ENCODE results near the gene CEL.
"Not testable (repeated sequence)": the region's sequence is repeated elsewhere in the genome, so short reads cannot be mapped to it uniquely, and the experiment has no call there.

The CEL gene

DNA sequence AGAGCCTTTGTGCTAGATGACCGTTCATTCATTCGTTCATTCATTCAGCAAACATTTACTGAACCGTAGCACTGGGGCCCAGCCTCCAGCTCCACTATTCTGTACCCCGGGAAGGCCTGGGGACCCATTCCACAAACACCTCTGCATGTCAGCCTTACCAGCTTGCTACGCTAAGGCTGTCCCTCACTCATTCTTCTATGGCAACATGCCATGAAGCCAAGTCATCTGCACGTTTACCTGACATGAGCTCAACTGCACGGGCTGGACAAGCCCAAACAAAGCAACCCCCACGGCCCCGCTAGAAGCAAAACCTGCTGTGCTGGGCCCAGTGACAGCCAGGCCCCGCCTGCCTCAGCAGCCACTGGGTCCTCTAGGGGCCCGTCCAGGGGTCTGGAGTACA, 6.0 kb downstream of the CEL start:
- Mint-ChIP-seq H3K4me3 (no peak overlapping the region), H3K36me3 (ENCODE audit: low read depth) (peaks cover 15% of the 10 kb centered on the region), H3K27ac (no peak overlapping the region), H3K4me1 (no peaks in the 10 kb centered on the region), H3K27me3 (ENCODE audit: low read depth) (no peaks in the 10 kb centered on the region), H3K9me3 (no peaks in the 10 kb centered on the region)
- TF ChIP-seq, protein P1, sequence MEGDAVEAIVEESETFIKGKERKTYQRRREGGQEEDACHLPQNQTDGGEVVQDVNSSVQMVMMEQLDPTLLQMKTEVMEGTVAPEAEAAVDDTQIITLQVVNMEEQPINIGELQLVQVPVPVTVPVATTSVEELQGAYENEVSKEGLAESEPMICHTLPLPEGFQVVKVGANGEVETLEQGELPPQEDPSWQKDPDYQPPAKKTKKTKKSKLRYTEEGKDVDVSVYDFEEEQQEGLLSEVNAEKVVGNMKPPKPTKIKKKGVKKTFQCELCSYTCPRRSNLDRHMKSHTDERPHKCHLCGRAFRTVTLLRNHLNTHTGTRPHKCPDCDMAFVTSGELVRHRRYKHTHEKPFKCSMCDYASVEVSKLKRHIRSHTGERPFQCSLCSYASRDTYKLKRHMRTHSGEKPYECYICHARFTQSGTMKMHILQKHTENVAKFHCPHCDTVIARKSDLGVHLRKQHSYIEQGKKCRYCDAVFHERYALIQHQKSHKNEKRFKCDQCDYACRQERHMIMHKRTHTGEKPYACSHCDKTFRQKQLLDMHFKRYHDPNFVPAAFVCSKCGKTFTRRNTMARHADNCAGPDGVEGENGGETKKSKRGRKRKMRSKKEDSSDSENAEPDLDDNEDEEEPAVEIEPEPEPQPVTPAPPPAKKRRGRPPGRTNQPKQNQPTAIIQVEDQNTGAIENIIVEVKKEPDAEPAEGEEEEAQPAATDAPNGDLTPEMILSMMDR (IDR thresholded peaks at IDR 0.05; ENCODE audit: unreplicated experiment in 3 of 3), result no peak

DNA sequence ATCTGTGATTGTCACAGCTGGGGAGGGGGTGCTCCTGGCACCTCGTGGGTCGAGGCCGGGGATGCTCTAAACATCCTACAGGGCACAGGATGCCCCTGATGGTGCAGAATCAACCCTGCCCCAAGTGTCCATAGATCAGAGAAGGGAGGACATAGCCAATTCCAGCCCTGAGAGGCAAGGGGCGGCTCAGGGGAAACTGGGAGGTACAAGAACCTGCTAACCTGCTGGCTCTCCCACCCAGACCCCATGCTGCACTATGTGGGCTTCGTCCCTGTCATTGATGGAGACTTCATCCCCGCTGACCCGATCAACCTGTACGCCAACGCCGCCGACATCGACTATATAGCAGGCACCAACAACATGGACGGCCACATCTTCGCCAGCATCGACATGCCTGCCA, 6.7 kb downstream of the CEL start:
- not testable (repeated sequence) for H3K9me3 Mint-ChIP-seq; H3K4me3 Mint-ChIP-seq; H3K27ac Mint-ChIP-seq; H3K27me3 Mint-ChIP-seq (ENCODE audit: low read depth); H3K4me1 Mint-ChIP-seq
- H3K36me3 Mint-ChIP-seq (ENCODE audit: low read depth), result peaks cover 15% of the 10 kb centered on the region

DNA sequence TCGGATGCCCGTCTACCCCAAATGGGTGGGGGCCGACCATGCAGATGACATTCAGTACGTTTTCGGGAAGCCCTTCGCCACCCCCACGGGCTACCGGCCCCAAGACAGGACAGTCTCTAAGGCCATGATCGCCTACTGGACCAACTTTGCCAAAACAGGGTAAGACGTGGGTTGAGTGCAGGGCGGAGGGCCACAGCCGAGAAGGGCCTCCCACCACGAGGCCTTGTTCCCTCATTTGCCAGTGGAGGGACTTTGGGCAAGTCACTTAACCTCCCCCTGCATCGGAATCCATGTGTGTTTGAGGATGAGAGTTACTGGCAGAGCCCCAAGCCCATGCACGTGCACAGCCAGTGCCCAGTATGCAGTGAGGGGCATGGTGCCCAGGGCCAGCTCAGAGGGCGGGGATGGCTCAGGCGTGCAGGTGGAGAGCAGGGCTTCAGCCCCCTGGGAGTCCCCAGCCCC, 8.8 kb downstream of the CEL start:
- H3K9me3 Mint-ChIP-seq; H3K4me1 Mint-ChIP-seq; H3K4me3 Mint-ChIP-seq; H3K27me3 Mint-ChIP-seq (ENCODE audit: low read depth); H3K27ac Mint-ChIP-seq: not testable (repeated sequence)
- H3K36me3 Mint-ChIP-seq (ENCODE audit: low read depth), result peaks cover 15% of the 10 kb centered on the region

DNA sequence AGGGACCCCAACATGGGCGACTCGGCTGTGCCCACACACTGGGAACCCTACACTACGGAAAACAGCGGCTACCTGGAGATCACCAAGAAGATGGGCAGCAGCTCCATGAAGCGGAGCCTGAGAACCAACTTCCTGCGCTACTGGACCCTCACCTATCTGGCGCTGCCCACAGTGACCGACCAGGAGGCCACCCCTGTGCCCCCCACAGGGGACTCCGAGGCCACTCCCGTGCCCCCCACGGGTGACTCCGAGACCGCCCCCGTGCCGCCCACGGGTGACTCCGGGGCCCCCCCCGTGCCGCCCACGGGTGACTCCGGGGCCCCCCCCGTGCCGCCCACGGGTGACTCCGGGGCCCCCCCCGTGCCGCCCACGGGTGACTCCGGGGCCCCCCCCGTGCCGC, 9.2 kb downstream of the CEL start:
- not testable (repeated sequence) for H3K9me3 Mint-ChIP-seq; H3K4me3 Mint-ChIP-seq; H3K27me3 Mint-ChIP-seq (ENCODE audit: low read depth); H3K27ac Mint-ChIP-seq
- Mint-ChIP-seq H3K36me3 (ENCODE audit: low read depth) (peaks cover 15% of the 10 kb centered on the region), H3K4me1 (peaks cover 13% of the 10 kb centered on the region)

DNA sequence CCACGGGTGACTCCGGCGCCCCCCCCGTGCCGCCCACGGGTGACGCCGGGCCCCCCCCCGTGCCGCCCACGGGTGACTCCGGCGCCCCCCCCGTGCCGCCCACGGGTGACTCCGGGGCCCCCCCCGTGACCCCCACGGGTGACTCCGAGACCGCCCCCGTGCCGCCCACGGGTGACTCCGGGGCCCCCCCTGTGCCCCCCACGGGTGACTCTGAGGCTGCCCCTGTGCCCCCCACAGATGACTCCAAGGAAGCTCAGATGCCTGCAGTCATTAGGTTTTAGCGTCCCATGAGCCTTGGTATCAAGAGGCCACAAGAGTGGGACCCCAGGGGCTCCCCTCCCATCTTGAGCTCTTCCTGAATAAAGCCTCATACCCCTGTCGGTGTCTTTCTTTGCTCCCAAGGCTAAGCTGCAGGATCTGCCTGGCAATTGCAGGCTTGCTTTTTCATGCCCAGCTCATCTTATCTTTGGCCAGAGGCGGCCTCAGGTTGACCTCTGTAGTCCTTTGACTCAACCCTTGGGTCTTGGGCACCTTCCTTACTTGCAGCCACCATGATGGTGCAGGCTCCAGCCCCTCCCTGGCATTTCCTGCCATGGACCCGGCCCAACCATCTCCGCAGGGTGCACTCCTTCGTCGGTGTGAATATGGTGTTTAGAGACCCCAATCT, 9.8 kb downstream of the CEL start:
- H3K4me1 Mint-ChIP-seq, result peaks cover 19% of the 10 kb centered on the region
- H3K36me3 Mint-ChIP-seq (ENCODE audit: low read depth), result peaks cover 15% of the 10 kb centered on the region
- H3K27me3 Mint-ChIP-seq (ENCODE audit: low read depth), result no peaks in the 10 kb centered on the region
- no peak overlapping the region for H3K4me3 Mint-ChIP-seq
- H3K27ac Mint-ChIP-seq, result no peak overlapping the region
- H3K9me3 Mint-ChIP-seq, result no peaks in the 10 kb centered on the region
- TF ChIP-seq, protein P1 (IDR thresholded peaks at IDR 0.05; ENCODE audit: unreplicated experiment in 3 of 3), result no peak

DNA sequence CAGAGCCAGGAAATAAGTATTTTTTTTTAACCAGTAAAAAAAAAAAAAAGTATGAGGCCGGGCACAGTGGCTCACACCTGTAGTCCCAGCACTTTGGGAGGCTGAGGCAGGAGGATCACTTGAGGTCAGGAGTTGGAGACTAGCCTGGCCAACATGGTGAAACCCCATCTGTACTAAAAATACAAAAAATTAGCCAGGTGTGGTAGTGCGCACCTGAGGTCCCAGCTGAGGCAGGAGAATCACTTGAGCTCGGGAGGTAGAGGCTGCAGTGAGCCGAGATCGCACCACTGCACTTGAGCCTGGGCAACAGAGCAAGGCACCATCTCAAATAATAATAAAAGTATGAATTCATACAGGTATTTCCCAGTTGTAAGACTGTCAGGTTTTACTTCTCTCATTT, 10.4 kb downstream of the CEL start:
- H3K27ac Mint-ChIP-seq; H3K9me3 Mint-ChIP-seq; H3K27me3 Mint-ChIP-seq (ENCODE audit: low read depth); H3K4me3 Mint-ChIP-seq: not testable (repeated sequence)
- Mint-ChIP-seq H3K36me3 (ENCODE audit: low read depth) (peaks cover 15% of the 10 kb centered on the region), H3K4me1 (peaks cover 25% of the 10 kb centered on the region)

DNA sequence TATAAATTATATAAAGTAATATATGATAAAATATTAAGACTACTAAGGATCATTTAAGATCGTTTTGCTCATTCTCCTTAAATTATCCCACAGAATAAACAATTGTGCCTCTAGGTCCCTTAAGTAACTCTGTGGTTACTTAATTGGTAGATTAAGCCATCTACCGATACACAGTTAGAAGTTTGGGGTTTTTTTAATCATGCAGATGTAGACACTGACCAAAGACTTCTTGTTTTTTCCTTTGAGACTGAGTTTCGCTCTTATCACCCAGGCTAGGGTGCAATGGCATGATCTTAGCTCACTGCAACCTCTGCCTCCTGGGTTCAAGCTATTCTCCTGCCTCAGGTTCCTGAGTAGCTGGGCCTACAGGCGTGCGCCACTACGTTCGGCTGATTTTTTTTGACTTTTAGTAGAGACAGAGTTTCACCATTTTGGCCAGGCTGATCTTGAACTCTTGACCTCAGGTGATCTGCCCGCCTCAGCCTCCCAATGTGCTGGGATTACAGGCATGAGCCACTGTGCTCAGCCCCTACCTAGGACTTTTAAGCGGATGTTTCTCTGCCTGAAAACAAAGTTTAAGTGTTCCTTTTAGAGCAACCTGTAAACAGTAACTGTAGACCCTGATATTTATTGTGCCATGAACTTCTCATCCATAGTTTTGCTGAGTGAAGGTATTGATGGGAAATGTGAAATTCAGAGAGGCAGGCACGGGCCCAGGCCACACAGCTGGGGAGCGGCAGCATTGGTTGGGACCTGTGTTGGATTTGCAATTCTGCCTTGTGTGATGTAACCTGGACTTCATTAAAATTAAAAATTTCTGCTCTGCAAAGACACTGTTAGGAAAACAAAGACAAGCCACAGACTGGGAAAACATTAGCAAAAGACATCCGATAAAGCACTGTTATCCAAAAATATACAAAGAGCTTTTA, 11.6 kb downstream of the CEL start:
- H3K27me3 Mint-ChIP-seq (ENCODE audit: low read depth), result peaks cover 3% of the 10 kb centered on the region
- no peak overlapping the region for H3K4me3 Mint-ChIP-seq
- TF ChIP-seq, protein P1 (IDR thresholded peaks at IDR 0.05; ENCODE audit: unreplicated experiment in 3 of 3), result no peak
- no peak overlapping the region for H3K27ac Mint-ChIP-seq
- peaks cover 31% of the 10 kb centered on the region for H3K4me1 Mint-ChIP-seq
- no peaks in the 10 kb centered on the region for H3K9me3 Mint-ChIP-seq
- peaks cover 15% of the 10 kb centered on the region for H3K36me3 Mint-ChIP-seq (ENCODE audit: low read depth)
